GM12878 (cell line): ENCODE measurements around the gene TMEM19. TPM values are rescaled to one million over a fixed set of nuclear protein-coding genes. Genes with fewer than 3 reads are reported as not detected.
A peak's percentile ranks its signal among the peaks of the same experiment; 100 is the strongest.

ENCODE experiments used
- BACH1 ChIP-seq: fragments of 450-650 bp; IDR thresholded peaks from 2 replicates; pipeline ENCODE4 v1.6.1; 2017; ENCODE audit warnings: mild to moderate bottlenecking, borderline replicate concordance
- CBFB ChIP-seq: IDR thresholded peaks from 2 replicates; pipeline ENCODE4 v1.6.1; 2016; ENCODE audit warnings: antibody characterized with exemption, low read depth
- ELK1 ChIP-seq: IDR thresholded peaks from 2 replicates; pipeline ENCODE4 v1.6.1; 2012; ENCODE audit warnings: low read depth, low read length, improper control_type of control experiment
- MTA2 ChIP-seq: fragments of 450-650 bp; IDR thresholded peaks from 2 replicates; pipeline ENCODE4 v1.6.1; 2016; ENCODE audit warnings: low read depth, mild to moderate bottlenecking, moderate library complexity
- NBN ChIP-seq: fragments of 450-650 bp; IDR thresholded peaks from 2 replicates; pipeline ENCODE4 v1.6.1; 2016
- PKNOX1 ChIP-seq: fragments of 450-650 bp; IDR thresholded peaks from 2 replicates; pipeline ENCODE4 v1.6.1; 2016; ENCODE audit warnings: mild to moderate bottlenecking
- POLR2A ChIP-seq: IDR thresholded peaks from 2 replicates; pipeline ENCODE4 v1.6.1; 2011; ENCODE audit warnings: low read depth, mild to moderate bottlenecking, low read length
- POU2F2 ChIP-seq: IDR thresholded peaks from 3 replicates; pipeline ENCODE4 v1.6.1; 2011; ENCODE audit warnings: low read depth, mild to moderate bottlenecking, low read length, borderline replicate concordance
- RBBP5 ChIP-seq: fragments of 200-600 bp; sonication (generic); conservative IDR thresholded peaks from 2 replicates; pipeline ENCODE4 v1.6.1; 2016
- SMAD5 ChIP-seq: IDR thresholded peaks from 2 replicates; pipeline ENCODE4 v1.6.1; 2016; ENCODE audit warnings: antibody characterized with exemption, low read depth
- SMC3 ChIP-seq: IDR thresholded peaks from 2 replicates; pipeline ENCODE4 v1.6.1; 2011; ENCODE audit warnings: low read length, improper control_type of control experiment, borderline replicate concordance
- ZNF622 ChIP-seq: fragments of 450-650 bp; IDR thresholded peaks from 2 replicates; pipeline ENCODE4 v1.6.1; 2017; ENCODE audit warnings: mild to moderate bottlenecking, inconsistent platforms
- polyA plus RNA-seq, 11 experiments: library from polyadenylated mRNA; depleted of rRNA in 4 of 11; unstranded in 6 of 11; stranded (reverse) in 5 of 11; fragments of >200 nt; fragmentation: Nextera tagmentation in 4 of 11; fragmentation: Illumina TruSeq in 1 of 11; extraction: Ambion mirVana in 4 of 11; extraction: Trizol in 1 of 11; gene quantifications; 1 replicate in 1 of 11; 2 replicates in 10 of 11; pipeline versions ENCODE4 v1.2.1 to v1.2.3, GENCODE V29; 2011 to 2016; ENCODE audit warnings: inconsistent platforms in 2 of 11, missing spikeins in 2 of 11, low read depth in 1 of 11
- total RNA-seq, 4 experiments: library from RNA; depleted of rRNA in 3 of 4; stranded (reverse); fragments of >200 nt in 3 of 4; fragmentation: Illumina TruSeq in 1 of 4; extraction: Trizol in 1 of 4; gene quantifications; 2 replicates each; pipeline versions ENCODE4 v1.2.1 to v1.2.3, GENCODE V29; 2013 to 2021
- TF ChIP-seq, protein P1 (sequence below): fragments of 450-650 bp; formaldehyde crosslinking; IDR thresholded peaks from 2 replicates; pipeline ENCODE4 v1.5.0; 2022; ENCODE audit warnings: mild to moderate bottlenecking, missing genetic modification characterization
- TF ChIP-seq, protein P2 (sequence below): fragments of 450-650 bp; conservative IDR thresholded peaks from 2 replicates; pipeline ENCODE4 v1.6.1; 2017; ENCODE audit warnings: mild to moderate bottlenecking, moderate library complexity
- TF ChIP-seq, protein P3 (sequence below): fragments of 450-650 bp; IDR thresholded peaks from 2 replicates; pipeline ENCODE4 v1.6.1; 2017; ENCODE audit warnings: antibody characterized with exemption, mild to moderate bottlenecking, moderate library complexity
- TF ChIP-seq, protein P4 (sequence below), 3 experiments: IDR thresholded peaks in 2 of 3; conservative IDR thresholded peaks in 1 of 3; 2 replicates each; pipeline ENCODE4 v1.5.1; 2011; ENCODE audit warnings: low read depth in 3 of 3, low read length in 3 of 3, mild to moderate bottlenecking in 3 of 3, control low read depth in 2 of 3, moderate library complexity in 2 of 3, inconsistent platforms in 1 of 3, mixed read lengths in 1 of 3; ENCODE audit not compliant: control insufficient read depth in 2 of 3, insufficient read depth in 1 of 3; ENCODE audit errors: extremely low read depth in 1 of 3

The TMEM19 gene
- total and polyA plus RNA-seq, 10 of the 15 experiments (the other 5 are each of a cell fraction or from before 2014, with no cell fraction given): 26.7 to 54.9 (median 39.3) TPM

DNA sequence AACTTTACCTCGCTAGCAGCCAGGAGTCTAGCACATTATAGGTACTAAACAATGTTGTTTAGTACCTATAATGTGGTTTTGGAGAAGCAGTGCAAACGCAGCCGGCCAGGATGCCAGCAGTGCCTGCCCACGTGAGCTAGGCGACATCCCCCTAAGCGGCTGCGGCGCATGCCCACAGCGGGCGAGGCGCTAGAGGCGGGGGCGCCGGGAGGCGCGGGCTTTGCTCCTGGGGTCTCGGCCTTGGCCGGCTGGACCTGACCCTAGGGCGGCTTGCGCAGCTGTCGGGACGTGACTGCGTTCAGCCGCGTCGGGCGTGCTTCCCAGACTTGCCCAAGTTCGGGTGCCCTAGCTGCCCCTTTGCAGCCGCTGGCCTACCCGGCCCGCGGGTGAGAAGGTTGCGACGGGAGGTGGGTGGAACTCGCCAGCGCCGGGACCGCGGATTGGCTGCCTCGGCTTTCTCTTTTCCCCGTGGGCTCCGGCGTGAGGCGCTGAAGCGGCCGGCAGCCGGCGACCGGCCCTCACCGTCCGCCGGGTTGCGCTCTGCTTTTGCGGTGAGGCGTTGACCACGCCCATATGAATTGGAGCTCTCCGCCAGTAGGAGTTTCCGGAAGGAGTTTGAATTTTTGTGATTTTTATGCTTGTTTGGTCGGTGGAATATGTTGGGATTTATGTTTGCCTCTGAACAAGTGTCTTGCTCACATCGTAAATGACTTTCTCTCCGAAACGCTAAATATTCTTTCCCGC, at the start of gene TMEM19 (continued):
- TF ChIP-seq, protein P1, sequence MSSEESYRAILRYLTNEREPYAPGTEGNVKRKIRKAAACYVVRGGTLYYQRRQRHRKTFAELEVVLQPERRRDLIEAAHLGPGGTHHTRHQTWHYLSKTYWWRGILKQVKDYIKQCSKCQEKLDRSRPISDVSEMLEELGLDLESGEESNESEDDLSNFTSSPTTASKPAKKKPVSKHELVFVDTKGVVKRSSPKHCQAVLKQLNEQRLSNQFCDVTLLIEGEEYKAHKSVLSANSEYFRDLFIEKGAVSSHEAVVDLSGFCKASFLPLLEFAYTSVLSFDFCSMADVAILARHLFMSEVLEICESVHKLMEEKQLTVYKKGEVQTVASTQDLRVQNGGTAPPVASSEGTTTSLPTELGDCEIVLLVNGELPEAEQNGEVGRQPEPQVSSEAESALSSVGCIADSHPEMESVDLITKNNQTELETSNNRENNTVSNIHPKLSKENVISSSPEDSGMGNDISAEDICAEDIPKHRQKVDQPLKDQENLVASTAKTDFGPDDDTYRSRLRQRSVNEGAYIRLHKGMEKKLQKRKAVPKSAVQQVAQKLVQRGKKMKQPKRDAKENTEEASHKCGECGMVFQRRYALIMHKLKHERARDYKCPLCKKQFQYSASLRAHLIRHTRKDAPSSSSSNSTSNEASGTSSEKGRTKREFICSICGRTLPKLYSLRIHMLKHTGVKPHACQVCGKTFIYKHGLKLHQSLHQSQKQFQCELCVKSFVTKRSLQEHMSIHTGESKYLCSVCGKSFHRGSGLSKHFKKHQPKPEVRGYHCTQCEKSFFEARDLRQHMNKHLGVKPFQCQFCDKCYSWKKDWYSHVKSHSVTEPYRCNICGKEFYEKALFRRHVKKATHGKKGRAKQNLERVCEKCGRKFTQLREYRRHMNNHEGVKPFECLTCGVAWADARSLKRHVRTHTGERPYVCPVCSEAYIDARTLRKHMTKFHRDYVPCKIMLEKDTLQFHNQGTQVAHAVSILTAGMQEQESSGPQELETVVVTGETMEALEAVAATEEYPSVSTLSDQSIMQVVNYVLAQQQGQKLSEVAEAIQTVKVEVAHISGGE (CRISPR knock-in tag): no peak
- peak; percentile 74 for TF ChIP-seq CBFB
- no peak for TF ChIP-seq MTA2
- 0 out of 2 replicates have a peak, but pooled peaks have one; percentile 32 for TF ChIP-seq ELK1
- TF ChIP-seq NBN: peak; percentile 65; the same call in 1 of the 2 replicates
- no peak for TF ChIP-seq ZNF622
- peak; percentile 11; the same call in 1 of the 3 replicates for TF ChIP-seq POU2F2
- TF ChIP-seq PKNOX1: peak; percentile 89
- TF ChIP-seq SMAD5: peak; percentile 67; the same call in 1 of the 2 replicates
- TF ChIP-seq, protein P2, sequence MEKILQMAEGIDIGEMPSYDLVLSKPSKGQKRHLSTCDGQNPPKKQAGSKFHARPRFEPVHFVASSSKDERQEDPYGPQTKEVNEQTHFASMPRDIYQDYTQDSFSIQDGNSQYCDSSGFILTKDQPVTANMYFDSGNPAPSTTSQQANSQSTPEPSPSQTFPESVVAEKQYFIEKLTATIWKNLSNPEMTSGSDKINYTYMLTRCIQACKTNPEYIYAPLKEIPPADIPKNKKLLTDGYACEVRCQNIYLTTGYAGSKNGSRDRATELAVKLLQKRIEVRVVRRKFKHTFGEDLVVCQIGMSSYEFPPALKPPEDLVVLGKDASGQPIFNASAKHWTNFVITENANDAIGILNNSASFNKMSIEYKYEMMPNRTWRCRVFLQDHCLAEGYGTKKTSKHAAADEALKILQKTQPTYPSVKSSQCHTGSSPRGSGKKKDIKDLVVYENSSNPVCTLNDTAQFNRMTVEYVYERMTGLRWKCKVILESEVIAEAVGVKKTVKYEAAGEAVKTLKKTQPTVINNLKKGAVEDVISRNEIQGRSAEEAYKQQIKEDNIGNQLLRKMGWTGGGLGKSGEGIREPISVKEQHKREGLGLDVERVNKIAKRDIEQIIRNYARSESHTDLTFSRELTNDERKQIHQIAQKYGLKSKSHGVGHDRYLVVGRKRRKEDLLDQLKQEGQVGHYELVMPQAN: peak; percentile 78
- TF ChIP-seq RBBP5: peak; percentile 14; the same call in 1 of the 2 replicates
- TF ChIP-seq, protein P3, sequence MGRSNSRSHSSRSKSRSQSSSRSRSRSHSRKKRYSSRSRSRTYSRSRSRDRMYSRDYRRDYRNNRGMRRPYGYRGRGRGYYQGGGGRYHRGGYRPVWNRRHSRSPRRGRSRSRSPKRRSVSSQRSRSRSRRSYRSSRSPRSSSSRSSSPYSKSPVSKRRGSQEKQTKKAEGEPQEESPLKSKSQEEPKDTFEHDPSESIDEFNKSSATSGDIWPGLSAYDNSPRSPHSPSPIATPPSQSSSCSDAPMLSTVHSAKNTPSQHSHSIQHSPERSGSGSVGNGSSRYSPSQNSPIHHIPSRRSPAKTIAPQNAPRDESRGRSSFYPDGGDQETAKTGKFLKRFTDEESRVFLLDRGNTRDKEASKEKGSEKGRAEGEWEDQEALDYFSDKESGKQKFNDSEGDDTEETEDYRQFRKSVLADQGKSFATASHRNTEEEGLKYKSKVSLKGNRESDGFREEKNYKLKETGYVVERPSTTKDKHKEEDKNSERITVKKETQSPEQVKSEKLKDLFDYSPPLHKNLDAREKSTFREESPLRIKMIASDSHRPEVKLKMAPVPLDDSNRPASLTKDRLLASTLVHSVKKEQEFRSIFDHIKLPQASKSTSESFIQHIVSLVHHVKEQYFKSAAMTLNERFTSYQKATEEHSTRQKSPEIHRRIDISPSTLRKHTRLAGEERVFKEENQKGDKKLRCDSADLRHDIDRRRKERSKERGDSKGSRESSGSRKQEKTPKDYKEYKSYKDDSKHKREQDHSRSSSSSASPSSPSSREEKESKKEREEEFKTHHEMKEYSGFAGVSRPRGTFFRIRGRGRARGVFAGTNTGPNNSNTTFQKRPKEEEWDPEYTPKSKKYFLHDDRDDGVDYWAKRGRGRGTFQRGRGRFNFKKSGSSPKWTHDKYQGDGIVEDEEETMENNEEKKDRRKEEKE: no peak
- peak; percentile 86 for TF ChIP-seq POLR2A
- TF ChIP-seq SMC3: peak; percentile 33; the same call in 1 of the 2 replicates
- peak; percentile 83 for TF ChIP-seq BACH1
- TF ChIP-seq, protein P4, sequence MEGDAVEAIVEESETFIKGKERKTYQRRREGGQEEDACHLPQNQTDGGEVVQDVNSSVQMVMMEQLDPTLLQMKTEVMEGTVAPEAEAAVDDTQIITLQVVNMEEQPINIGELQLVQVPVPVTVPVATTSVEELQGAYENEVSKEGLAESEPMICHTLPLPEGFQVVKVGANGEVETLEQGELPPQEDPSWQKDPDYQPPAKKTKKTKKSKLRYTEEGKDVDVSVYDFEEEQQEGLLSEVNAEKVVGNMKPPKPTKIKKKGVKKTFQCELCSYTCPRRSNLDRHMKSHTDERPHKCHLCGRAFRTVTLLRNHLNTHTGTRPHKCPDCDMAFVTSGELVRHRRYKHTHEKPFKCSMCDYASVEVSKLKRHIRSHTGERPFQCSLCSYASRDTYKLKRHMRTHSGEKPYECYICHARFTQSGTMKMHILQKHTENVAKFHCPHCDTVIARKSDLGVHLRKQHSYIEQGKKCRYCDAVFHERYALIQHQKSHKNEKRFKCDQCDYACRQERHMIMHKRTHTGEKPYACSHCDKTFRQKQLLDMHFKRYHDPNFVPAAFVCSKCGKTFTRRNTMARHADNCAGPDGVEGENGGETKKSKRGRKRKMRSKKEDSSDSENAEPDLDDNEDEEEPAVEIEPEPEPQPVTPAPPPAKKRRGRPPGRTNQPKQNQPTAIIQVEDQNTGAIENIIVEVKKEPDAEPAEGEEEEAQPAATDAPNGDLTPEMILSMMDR (IDR thresholded peaks at IDR 0.05 in 2 of 3, conservative IDR thresholded peaks at IDR 0.05 in 1 of 3; ENCODE audit: control insufficient read depth in 2 of 3, extremely low read depth in 1 of 3, insufficient read depth in 1 of 3, low read depth in 3 of 3, low read length in 3 of 3): peak; percentile 25 to 60 (median 33); a peak in 4 of 6 replicates
